Natural killer cell treated with Interleukin-12 subunit alpha and Interleukin-12 subunit beta and Interleukin-15 and Interleukin-18, amount 100 ng/mL, for 72 hours (primary cell): ENCODE results near the gene MYT1. TPM values are rescaled to one million over a fixed set of nuclear protein-coding genes. Genes with fewer than 3 reads are reported as not detected.

ENCODE experiments used
- ATAC-seq, 2 donors: fragments of 150-1000 bp; cut with Tn5 transposase in 1 of 2; sonication (Bioruptor Pico), chemical (Tn5 transposase) in 1 of 2; 2 replicates each; pipeline ENCODE4 v1.10.0; 2021
- DNase-seq: peaks from one replicate; pipeline ENCODE4 v3.0.0; 2022; ENCODE audit warnings: low spot score
- H3K27ac Mint-ChIP-seq, 2 donors: 1 replicate in 1 of 2; 2 replicates in 1 of 2; pipeline ENCODE4 v1.8.0; 2022; ENCODE audit warnings: mixed read lengths in 2 of 2, mild to moderate bottlenecking in 1 of 2, moderate library complexity in 1 of 2
- H3K27me3 Mint-ChIP-seq, 2 donors: 1 replicate in 1 of 2; 2 replicates in 1 of 2; pipeline ENCODE4 v1.8.0; 2022; ENCODE audit warnings: mixed read lengths in 2 of 2
- H3K36me3 Mint-ChIP-seq: one replicate; pipeline ENCODE4 v1.8.0; 2022; ENCODE audit warnings: mixed read lengths
- H3K4me1 Mint-ChIP-seq, 2 donors: 1 replicate in 1 of 2; 2 replicates in 1 of 2; pipeline ENCODE4 v1.8.0; 2022; ENCODE audit warnings: low read depth in 2 of 2, mixed read lengths in 2 of 2, mild to moderate bottlenecking in 1 of 2
- H3K4me3 Mint-ChIP-seq: one replicate; pipeline ENCODE4 v1.8.0; 2022; ENCODE audit warnings: mixed read lengths
- H3K9me3 Mint-ChIP-seq: 2 replicates; pipeline ENCODE4 v1.8.0; 2022; ENCODE audit warnings: mixed read lengths
- total RNA-seq, 2 donors: library from RNA; stranded (reverse); gene quantifications; one replicate each; pipeline ENCODE4 v1.2.3, GENCODE V29; 2022

MYT1 gene
- total RNA-seq, 2 donors from 2014 or later, result not detected

- DNase-seq, result peak; percentile 40
- Mint-ChIP-seq H3K27me3 (peaks cover 4 to 6% of the 10 kb centered on the region in 2 donors), H3K4me3 (no peak overlapping the region)
Observed at GRCh38 chr20:64145458-64146300, 18.6 kb upstream of the MYT1 start.

DNA sequence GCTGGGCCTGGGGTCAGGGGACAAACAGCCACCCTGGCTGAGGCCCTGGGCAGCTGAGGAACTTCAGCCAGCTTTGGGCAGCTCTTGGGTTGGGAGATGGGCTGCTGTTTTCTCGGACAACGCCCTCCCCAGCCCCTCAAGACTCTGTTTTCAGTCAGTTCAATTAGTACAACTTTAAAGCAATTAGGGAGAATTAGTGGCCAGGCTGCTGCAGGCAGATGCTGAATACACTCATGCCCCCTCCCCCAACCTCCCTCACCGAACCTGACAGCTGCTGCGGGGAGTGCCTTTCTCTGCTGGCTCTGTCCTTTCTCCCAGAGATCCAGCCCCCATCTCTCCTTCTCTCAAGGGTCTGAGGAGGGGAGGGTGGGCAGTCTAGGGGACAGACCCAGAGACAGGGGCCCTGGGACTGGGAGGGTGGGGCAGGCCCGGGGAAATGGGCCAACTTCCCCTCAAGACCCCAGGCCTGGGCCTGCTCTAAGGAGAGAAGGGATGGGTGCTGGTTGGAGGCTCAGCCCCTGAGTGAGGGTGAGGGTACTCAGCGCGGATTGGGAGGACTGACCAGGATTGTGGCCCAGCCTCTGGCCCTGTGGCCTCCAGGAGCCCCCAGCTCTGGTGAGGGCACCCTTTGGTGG lies 17.8 kb upstream of the MYT1 start:
- ATAC-seq (no peak), DNase-seq (peak; percentile 34)
- Mint-ChIP-seq H3K27me3 (peaks cover 4 to 6% of the 10 kb centered on the region in 2 donors), H3K36me3 (peaks cover 12% of the 10 kb centered on the region), H3K27ac (no peak overlapping the region), H3K4me1 (peaks cover 5 to 6% of the 10 kb centered on the region in 2 donors), H3K4me3 (no peak overlapping the region), H3K9me3 (peaks cover 8% of the 10 kb centered on the region)

More at GRCh38 chr20:64145458-64146300, 18.6 kb upstream of the MYT1 start:
- H3K9me3 Mint-ChIP-seq, result peaks cover 8% of the 10 kb centered on the region
- H3K36me3 Mint-ChIP-seq, result peaks cover 12% of the 10 kb centered on the region
- H3K4me1 Mint-ChIP-seq, result peaks cover 4 to 5% of the 10 kb centered on the region in 2 donors
- H3K27ac Mint-ChIP-seq, result no peak overlapping the region
- ATAC-seq, result no peak

GRCh38 chr20:64146936-64147477 lies 17.2 kb upstream of the MYT1 start:
- no peak for ATAC-seq
- H3K27ac Mint-ChIP-seq, result no peak overlapping the region
- peaks cover 8% of the 10 kb centered on the region for H3K9me3 Mint-ChIP-seq
- no peak overlapping the region for H3K4me3 Mint-ChIP-seq
- peaks cover 5 to 6% of the 10 kb centered on the region in 2 donors for H3K4me1 Mint-ChIP-seq
- DNase-seq, result peak; percentile 31
- peaks cover 12% of the 10 kb centered on the region for H3K36me3 Mint-ChIP-seq
- peaks cover 4 to 5% of the 10 kb centered on the region in 2 donors for H3K27me3 Mint-ChIP-seq

DNA sequence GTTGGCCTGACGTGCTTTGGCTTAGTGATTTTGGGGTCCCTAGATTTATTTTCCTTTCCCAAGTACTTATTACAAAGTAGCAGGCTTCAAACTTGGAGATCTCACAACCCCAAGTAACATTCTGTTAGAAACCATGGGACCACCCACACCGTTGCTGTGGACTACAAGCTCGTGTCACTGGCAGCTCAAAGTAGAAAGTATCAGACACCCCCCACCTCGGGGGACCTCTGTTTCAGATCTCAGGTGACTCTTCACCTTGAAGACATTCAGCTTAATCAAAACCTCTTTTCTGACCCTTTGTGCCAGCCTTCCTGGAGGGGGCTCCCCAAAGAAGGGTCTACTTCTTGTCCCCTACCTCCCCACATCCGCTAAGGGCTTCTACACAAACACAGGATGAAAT lies 15.7 kb upstream of the MYT1 start:
- DNase-seq (peak; percentile 5), ATAC-seq (no peak)
- H3K9me3 Mint-ChIP-seq, result peaks cover 8% of the 10 kb centered on the region
- H3K27me3 Mint-ChIP-seq, result no peaks in the 10 kb centered on the region
- peaks cover 6% of the 10 kb centered on the region in 2 donors for H3K4me1 Mint-ChIP-seq
- no peak overlapping the region for H3K27ac Mint-ChIP-seq
- H3K4me3 Mint-ChIP-seq, result no peak overlapping the region
- H3K36me3 Mint-ChIP-seq, result peaks cover 12% of the 10 kb centered on the region

- Mint-ChIP-seq H3K27ac (no peak overlapping the region), H3K4me1 (peaks cover 6% of the 10 kb centered on the region in 2 donors), H3K27me3 (no peaks in the 10 kb centered on the region), H3K36me3 (peaks cover 11% of the 10 kb centered on the region), H3K4me3 (no peak overlapping the region), H3K9me3 (peaks cover 8% of the 10 kb centered on the region)
- DNase-seq (peak; percentile 35), ATAC-seq (no peak)
Observed at GRCh38 chr20:64149141-64149540, 15.1 kb upstream of the MYT1 start.

DNA sequence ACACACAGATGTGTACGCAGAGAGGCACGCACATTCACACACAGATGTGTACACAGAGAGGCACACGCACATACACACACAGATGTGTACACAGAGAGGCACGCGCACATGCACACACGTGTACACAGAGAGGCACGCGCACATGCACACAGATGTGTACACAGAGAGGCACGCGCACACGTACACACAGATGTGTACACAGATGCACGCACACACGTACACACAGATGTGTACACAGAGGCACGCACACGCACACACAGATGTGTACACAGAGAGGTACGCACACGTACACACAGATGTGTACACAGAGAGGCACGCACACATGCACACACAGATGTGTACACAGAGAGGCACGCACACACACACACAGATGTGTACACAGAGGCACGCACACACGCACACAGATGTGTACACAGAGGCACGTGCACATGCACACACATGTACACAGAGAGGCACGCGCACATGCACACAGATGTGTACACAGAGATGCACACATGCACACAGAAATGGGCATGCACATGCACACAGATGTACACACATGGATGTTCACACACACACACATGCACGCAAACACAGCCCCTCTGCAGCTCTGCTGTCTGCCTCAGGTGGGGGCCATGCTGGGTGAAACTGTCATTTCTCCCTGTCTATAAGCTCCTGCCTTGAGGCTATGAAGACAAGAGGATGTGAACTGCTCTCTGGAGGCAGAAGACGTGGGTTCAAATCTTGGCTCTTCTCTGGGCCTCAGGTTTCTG lies 14.3 kb upstream of the MYT1 start:
- no peaks in the 10 kb centered on the region for H3K27me3 Mint-ChIP-seq

GRCh38 chr20:64150756-64151632 lies 13.3 kb upstream of the MYT1 start:
- ATAC-seq, result no peak
- Mint-ChIP-seq H3K4me1 (peaks cover 3 to 6% of the 10 kb centered on the region in 2 donors), H3K27ac (no peak overlapping the region), H3K4me3 (no peak overlapping the region), H3K9me3 (no peaks in the 10 kb centered on the region), H3K36me3 (no peaks in the 10 kb centered on the region), H3K27me3 (no peaks in the 10 kb centered on the region)
- DNase-seq, result peak; percentile 34

More for the DNA sequence above, 14.3 kb upstream of the MYT1 start:
- H3K9me3 Mint-ChIP-seq, result peaks cover 3% of the 10 kb centered on the region
- ATAC-seq (no peak), DNase-seq (peak; percentile 35)
- peaks cover 2% of the 10 kb centered on the region for H3K36me3 Mint-ChIP-seq
- H3K27ac Mint-ChIP-seq, result no peak overlapping the region
- no peak overlapping the region for H3K4me3 Mint-ChIP-seq
- peaks cover 3 to 6% of the 10 kb centered on the region in 2 donors for H3K4me1 Mint-ChIP-seq

DNA sequence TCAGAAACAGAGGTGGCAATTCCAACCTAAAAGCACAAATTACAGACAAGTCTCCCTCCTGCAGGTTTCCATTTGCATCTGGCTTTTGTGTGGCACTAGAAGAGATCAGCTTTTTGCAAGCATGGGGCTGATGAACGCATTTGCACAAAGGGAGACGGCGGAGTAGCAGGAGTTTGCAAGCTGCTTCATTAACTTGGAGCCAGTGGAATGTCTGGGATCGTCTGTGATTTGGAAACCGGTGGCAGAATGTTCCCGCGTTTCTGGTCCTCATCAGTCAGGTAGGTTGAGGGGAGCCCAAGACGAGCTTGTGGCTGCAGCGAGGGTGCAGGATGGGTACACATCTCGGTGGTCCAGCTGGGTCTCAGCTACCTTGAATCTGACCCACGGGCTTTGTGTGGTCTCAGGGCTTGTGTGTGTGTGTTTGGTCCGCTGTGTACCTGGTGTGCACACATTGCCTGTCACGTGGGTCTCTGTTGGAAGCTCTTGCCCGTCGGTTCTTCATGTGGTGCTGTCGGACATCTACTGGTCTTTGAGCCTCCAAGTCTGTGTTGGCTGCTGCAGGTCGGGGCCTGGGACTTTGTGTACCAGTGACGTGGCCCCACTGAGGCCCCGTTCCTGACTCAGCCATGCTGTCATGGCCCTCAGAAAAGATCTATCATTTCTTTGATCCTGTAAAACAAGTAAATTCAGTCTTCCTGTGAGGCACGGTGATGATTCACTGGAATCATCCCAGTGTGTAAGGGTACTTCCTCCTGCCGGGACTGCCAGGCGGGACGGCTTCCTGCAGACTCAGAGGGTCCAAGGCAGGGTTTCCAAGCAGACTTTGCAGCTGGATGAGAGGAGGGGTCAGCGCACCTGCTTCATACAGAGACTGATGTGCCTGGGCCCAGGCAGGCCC lies 12.4 kb upstream of the MYT1 start:
- ATAC-seq (no peak), DNase-seq (peak; percentile 29)
- H3K27ac Mint-ChIP-seq, result no peak overlapping the region
- no peaks in the 10 kb centered on the region for H3K9me3 Mint-ChIP-seq
- no peak overlapping the region for H3K4me3 Mint-ChIP-seq
- no peaks in the 10 kb centered on the region for H3K27me3 Mint-ChIP-seq
- no peaks in the 10 kb centered on the region for H3K36me3 Mint-ChIP-seq
- peaks cover 3 to 6% of the 10 kb centered on the region in 2 donors for H3K4me1 Mint-ChIP-seq

GRCh38 chr20:64152906-64153305 lies 11.3 kb upstream of the MYT1 start:
- DNase-seq, result no peak
- H3K4me1 Mint-ChIP-seq, result peaks cover 3 to 6% of the 10 kb centered on the region in 2 donors
- H3K4me3 Mint-ChIP-seq, result no peak overlapping the region
- no peaks in the 10 kb centered on the region for H3K27me3 Mint-ChIP-seq
- ATAC-seq, result no peak
- H3K27ac Mint-ChIP-seq, result no peak overlapping the region
- no peaks in the 10 kb centered on the region for H3K36me3 Mint-ChIP-seq
- H3K9me3 Mint-ChIP-seq, result no peaks in the 10 kb centered on the region

DNA sequence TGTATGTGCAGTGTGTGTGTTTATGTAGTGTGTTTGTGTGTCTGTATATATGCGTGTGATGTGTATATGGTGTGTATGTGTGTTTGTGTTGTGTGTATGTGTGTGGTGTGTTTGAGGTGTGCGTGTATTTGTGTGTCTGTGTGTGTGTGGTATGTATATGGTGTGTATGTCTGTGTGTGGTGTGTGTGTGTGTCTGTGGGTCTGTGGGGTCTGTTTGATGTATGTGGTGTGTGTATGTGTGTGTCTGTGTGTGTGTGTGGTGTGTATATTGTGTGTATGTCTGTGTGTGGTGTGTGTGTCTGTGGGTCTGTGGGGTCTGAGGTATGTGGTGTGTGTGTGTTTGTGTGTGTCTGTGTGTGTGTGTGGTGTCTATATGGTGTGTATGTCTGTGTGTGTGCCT lies 10.8 kb upstream of the MYT1 start:
- Mint-ChIP-seq H3K27ac (no peak overlapping the region), H3K4me3 (no peak overlapping the region), H3K9me3 (no peaks in the 10 kb centered on the region), H3K4me1 (peaks cover 3 to 6% of the 10 kb centered on the region in 2 donors), H3K27me3 (no peaks in the 10 kb centered on the region), H3K36me3 (no peaks in the 10 kb centered on the region)
- ATAC-seq (no peak), DNase-seq (peak; percentile 6)

- H3K27me3 Mint-ChIP-seq, result peaks cover 3% of the 10 kb centered on the region in 2 donors
- DNase-seq, result peak; percentile 42
- no peak overlapping the region for H3K4me3 Mint-ChIP-seq
- H3K4me1 Mint-ChIP-seq, result peaks cover 6% of the 10 kb centered on the region in 2 donors
- no peaks in the 10 kb centered on the region for H3K9me3 Mint-ChIP-seq
- no peak for ATAC-seq
- H3K36me3 Mint-ChIP-seq, result no peaks in the 10 kb centered on the region
- H3K27ac Mint-ChIP-seq, result no peak overlapping the region
Observed at GRCh38 chr20:64153861-64154589, 10.2 kb upstream of the MYT1 start.
